Peyer's patch (tissue), 4 donors: ENCODE data around the gene LCE6A.

ENCODE experiments used
- CTCF ChIP-seq, 6 experiments: fragments of 450-650 bp in 4 of 6; fragments of 200-600 bp in 2 of 6; sonication (generic) in 1 of 6; IDR thresholded peaks; one replicate each; pipeline ENCODE4 v1.5.1; 2017 to 2019; ENCODE audit warnings: antibody characterized with exemption in 6 of 6, mild to moderate bottlenecking in 3 of 6, moderate library complexity in 1 of 6
- POLR2A ChIP-seq, 2 donors: fragments of 450-650 bp; IDR thresholded peaks; one replicate each; pipeline ENCODE4 v1.5.1; 2017; ENCODE audit warnings: antibody characterized with exemption in 2 of 2, mild to moderate bottlenecking in 2 of 2, moderate library complexity in 2 of 2

DNA sequence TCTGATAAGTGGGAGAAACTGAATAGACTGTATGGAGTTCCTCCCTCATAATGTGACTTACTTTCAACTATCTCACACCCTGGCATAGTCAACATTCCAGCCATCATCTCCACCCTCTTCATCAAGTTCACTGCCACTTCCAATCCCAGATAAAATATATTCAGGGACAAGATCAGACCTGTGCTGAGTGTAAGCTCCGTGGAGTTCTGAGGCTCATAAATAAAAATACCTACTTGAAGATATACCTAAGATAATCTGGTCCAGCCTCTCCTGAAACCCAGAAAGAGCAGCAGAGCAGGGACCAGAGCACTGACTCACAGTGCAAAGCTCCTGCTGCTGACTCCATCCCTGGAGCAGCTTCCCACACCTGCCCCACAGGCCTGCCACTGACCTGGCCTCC, 15.4 kb downstream of the LCE6A start:
- no peak for TF ChIP-seq CTCF (IDR thresholded peaks at IDR 0.05)
- TF ChIP-seq POLR2A (IDR thresholded peaks at IDR 0.05), result no peak
